Thymus (tissue), 11 donors: Measurements from ENCODE around the gene PITRM1. TPM values are rescaled to one million over a fixed set of nuclear protein-coding genes. Genes with fewer than 3 reads are reported as not detected.

Experiments used
- DNase-seq, 9 donors: peaks; one replicate each; pipeline ENCODE4 v3.0.0-alpha.2; 2013; ENCODE audit warnings: low spot score in 9 of 9, low read depth in 6 of 9, missing footprints in 1 of 9
- H3K27ac ChIP-seq, 2 donors: one replicate each; pipeline ENCODE4 v1.5.1; 2013; ENCODE audit warnings: control low read depth in 1 of 2, low read depth in 1 of 2, low read length in 1 of 2, mild to moderate bottlenecking in 1 of 2, moderate library complexity in 1 of 2
- H3K27me3 ChIP-seq, 2 donors: one replicate each; pipeline ENCODE4 v1.5.1; 2013; ENCODE audit warnings: low read length in 1 of 2; ENCODE audit not compliant: control insufficient read depth in 2 of 2, insufficient read depth in 1 of 2
- H3K36me3 ChIP-seq, 2 donors: one replicate each; pipeline ENCODE4 v1.5.1; 2013; ENCODE audit warnings: low read length in 1 of 2, mild to moderate bottlenecking in 1 of 2, moderate library complexity in 1 of 2; ENCODE audit not compliant: control insufficient read depth in 2 of 2, insufficient read depth in 2 of 2
- H3K4me1 ChIP-seq, 2 donors: one replicate each; pipeline ENCODE4 v1.5.1; 2013; ENCODE audit warnings: low read length in 2 of 2; ENCODE audit not compliant: control insufficient read depth in 2 of 2, insufficient read depth in 2 of 2
- H3K4me3 ChIP-seq, 2 donors: one replicate each; pipeline ENCODE4 v1.5.1; 2013; ENCODE audit warnings: low read length in 2 of 2, control low read depth in 1 of 2, mild to moderate bottlenecking in 1 of 2
- H3K9me3 ChIP-seq, 2 donors: one replicate each; pipeline ENCODE4 v1.5.1; 2013; ENCODE audit warnings: low read length in 1 of 2, mild to moderate bottlenecking in 1 of 2; ENCODE audit not compliant: control insufficient read depth in 2 of 2, insufficient read depth in 1 of 2
- WGBS: extraction: QIAGEN DNeasy Blood & Tissue Kit; methylation state at CpG from one replicate; pipeline ENCODE4 v1.1.7; 2013; 5-methylcytosine and 5-hydroxymethylcytosine counted together
- polyA plus RNA-seq: library from polyadenylated mRNA; stranded (reverse); fragments of 200-250 nt; gene quantifications from one replicate; pipeline ENCODE4 v1.2.3, GENCODE V29; 2013
- total RNA-seq: library from RNA; stranded (reverse); fragments of 120-200 nt; gene quantifications from one replicate; pipeline ENCODE4 v1.2.4, GENCODE V29; 2013
- donor health status: healthy.

Gene PITRM1
- total and polyA plus RNA-seq, 2 donors, result 50.1 to 159 TPM

GRCh38 chr10:3165196-3165595 is 7.4 kb downstream of the PITRM1 start:
- peaks cover 79 to 83% of the 10 kb centered on the region in 2 donors for H3K36me3 ChIP-seq
- peaks cover 0 to 1% of the 10 kb centered on the region in 2 donors for H3K9me3 ChIP-seq
- DNase-seq, result no peak
- H3K4me3 ChIP-seq, result no peak overlapping the region
- H3K4me1 ChIP-seq, result no peaks in the 10 kb centered on the region
- H3K27me3 ChIP-seq, result no peaks in the 10 kb centered on the region
- WGBS, result 98% methylated on average over 9 of the region's 9 CpGs
- H3K27ac ChIP-seq, result no peak overlapping the region

GRCh38 chr10:3163879-3164278 is 8.7 kb downstream of the PITRM1 start:
- H3K36me3 ChIP-seq, result peaks cover 78 to 83% of the 10 kb centered on the region in 2 donors
- whole genome bisulfite sequencing, result 93% methylated on average over 9 of the region's 9 CpGs
- no peaks in the 10 kb centered on the region for H3K4me1 ChIP-seq
- DNase-seq, result no peak
- no peak overlapping the region for H3K27ac ChIP-seq
- peaks cover 0 to 1% of the 10 kb centered on the region in 2 donors for H3K9me3 ChIP-seq
- no peaks in the 10 kb centered on the region for H3K27me3 ChIP-seq
- H3K4me3 ChIP-seq, result no peak overlapping the region

DNA sequence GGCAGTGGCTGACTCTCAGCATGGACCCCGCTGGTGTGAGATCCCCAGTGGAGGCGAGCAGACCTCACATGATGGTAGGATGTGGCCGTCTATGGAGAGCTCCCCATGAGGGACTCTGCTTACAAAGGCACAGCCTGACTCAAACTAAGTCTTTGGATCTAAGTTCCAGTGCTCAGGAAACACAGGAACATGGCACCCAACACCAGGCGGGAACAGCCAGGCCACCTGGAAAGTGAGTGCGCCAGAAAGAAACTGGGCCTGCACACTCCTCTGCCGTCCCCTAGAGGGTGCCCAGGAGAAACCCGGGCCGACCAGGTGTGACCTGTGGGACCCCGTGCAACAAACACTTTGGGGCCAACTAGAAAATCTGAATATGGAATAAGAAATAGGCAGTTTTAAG is 10.0 kb downstream of the PITRM1 start:
- no peak for DNase-seq
- WGBS, result 97% methylated on average over 9 of the region's 9 CpGs
- H3K9me3 ChIP-seq, result peaks cover 0 to 1% of the 10 kb centered on the region in 2 donors

DNA sequence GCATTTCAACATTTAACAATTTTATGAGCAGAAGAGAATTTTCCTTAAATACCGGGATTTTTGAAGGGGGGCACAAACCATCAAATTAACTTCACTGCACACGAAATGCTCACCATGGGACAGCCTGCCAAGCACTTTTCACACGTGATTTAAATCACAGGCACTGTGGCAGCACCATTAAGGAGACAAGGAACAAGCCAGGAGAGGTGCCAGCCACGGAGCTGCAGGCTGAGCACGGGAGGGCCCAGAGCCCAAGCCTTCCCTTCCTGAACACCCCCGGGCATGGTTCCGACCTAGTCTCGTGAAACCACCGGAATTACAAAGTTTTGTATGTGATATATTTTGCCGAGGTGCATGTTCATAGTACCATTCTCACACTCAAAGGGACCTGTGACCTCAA is 13.4 kb downstream of the PITRM1 start:
- DNase-seq, result no peak
- Histone ChIP-seq H3K36me3 (peaks cover 63 to 72% of the 10 kb centered on the region in 2 donors), H3K9me3 (peaks cover 0 to 1% of the 10 kb centered on the region in 2 donors), H3K4me3 (no peak overlapping the region), H3K4me1 (no peaks in the 10 kb centered on the region), H3K27me3 (no peaks in the 10 kb centered on the region), H3K27ac (no peak overlapping the region)
- WGBS, result 97% methylated on average over 10 of the region's 10 CpGs

More for the DNA sequence above, 10.0 kb downstream of the PITRM1 start:
- Histone ChIP-seq H3K4me1 (no peaks in the 10 kb centered on the region), H3K36me3 (peaks cover 78 to 83% of the 10 kb centered on the region in 2 donors), H3K4me3 (no peak overlapping the region), H3K27ac (no peak overlapping the region), H3K27me3 (no peaks in the 10 kb centered on the region)

DNA sequence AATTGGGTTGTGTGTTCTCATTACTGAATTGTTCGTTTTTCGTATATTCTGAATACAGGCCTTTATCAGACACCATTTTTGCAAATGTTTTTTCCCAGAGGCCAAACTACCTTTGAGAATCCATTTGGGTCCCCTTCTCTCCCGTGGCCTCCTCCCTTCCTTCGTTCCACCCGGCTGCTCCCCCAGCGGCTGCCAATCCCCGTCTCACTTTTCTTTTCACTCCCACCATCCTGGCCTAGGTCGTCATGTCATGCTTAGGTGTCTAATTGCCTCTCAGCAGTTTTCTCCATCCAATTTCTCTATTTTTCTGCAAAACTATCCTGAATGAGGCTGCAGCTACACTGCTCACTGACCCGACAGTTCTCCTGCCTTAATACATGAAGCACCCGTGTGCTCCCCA is 17.9 kb downstream of the PITRM1 start:
- peaks cover 0 to 3% of the 10 kb centered on the region in 2 donors for H3K4me1 ChIP-seq
- no peak for DNase-seq
- no peak overlapping the region for H3K4me3 ChIP-seq
- no peaks in the 10 kb centered on the region for H3K9me3 ChIP-seq
- H3K27me3 ChIP-seq, result no peaks in the 10 kb centered on the region
- H3K27ac ChIP-seq, result no peak overlapping the region
- H3K36me3 ChIP-seq, result peaks cover 66 to 74% of the 10 kb centered on the region in 2 donors
- WGBS, result 96% methylated on average over 10 of the region's 10 CpGs

- Histone ChIP-seq H3K4me1 (peaks cover 0 to 3% of the 10 kb centered on the region in 2 donors), H3K4me3 (no peak overlapping the region), H3K27ac (no peak overlapping the region), H3K36me3 (peaks cover 71 to 73% of the 10 kb centered on the region in 2 donors), H3K9me3 (no peaks in the 10 kb centered on the region), H3K27me3 (no peaks in the 10 kb centered on the region)
- WGBS, result 92% methylated on average over 9 of the region's 9 CpGs
- DNase-seq, result no peak
Observed at GRCh38 chr10:3152566-3152935, 20.0 kb downstream of the PITRM1 start.

DNA sequence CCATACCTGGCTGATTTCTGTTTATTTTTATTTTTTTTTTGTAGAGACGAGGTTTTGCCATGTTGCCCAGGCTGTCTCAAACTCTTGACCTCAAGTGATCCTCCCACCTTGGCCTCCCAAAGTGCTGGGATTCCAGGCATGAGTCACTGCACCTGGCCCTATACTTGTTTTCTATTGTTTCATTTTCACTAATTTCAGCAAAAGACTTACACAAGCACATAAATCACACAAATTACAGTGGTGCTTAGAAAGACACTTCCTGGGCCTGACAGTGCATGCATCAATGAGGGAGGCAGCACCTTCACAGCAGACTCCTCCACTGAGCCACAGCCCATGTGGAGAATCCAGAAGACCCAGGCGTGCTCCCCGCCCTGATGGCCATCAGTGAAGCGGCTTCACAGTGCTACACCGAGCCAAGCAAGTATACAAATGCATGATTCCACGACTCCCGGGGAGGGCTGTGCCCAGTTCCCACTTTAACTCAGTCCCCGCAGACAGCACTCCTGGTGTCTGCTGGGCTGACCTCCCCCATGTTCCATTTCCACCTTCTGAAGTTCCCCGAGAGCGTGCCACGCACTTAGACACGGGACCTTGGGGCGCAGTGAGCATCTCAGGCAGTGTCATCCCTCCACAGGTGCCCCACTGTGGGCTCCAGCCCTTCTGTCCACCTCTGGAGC is 20.6 kb downstream of the PITRM1 start:
- WGBS, result 98% methylated on average over 13 of the region's 13 CpGs
- Histone ChIP-seq H3K27ac (no peak overlapping the region), H3K4me3 (no peak overlapping the region), H3K27me3 (no peaks in the 10 kb centered on the region), H3K36me3 (peaks cover 74% of the 10 kb centered on the region in 2 donors), H3K9me3 (no peaks in the 10 kb centered on the region), H3K4me1 (peaks cover 0 to 3% of the 10 kb centered on the region in 2 donors)
- DNase-seq, result no peak

DNA sequence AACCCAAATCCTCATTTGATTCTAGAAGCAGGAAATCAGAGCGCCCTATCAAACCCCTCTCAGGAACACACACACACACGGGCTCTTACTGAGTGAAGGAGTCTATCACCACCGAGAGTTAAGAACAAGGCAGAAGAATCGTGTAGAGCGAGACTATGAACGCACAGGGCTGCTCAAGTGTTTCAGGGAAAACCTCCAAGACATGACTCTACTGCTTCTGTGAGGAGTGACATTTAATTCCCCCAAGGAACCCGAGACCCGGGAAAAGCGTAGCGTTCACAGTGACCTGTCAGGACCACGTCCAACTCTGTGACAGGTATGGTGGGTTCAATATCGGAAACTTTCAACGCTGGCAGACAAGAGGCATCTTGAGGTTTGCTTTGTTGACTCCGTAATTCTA is 21.6 kb downstream of the PITRM1 start:
- H3K4me3 ChIP-seq, result no peak overlapping the region
- H3K27me3 ChIP-seq, result no peaks in the 10 kb centered on the region
- H3K36me3 ChIP-seq, result peaks cover 79% of the 10 kb centered on the region in 2 donors
- no peaks in the 10 kb centered on the region for H3K9me3 ChIP-seq
- peak overlapping the region in 1 of 2 donors; percentile 43 for H3K27ac ChIP-seq
- WGBS, result 95% methylated on average over 14 of the region's 14 CpGs
- peaks cover 0 to 3% of the 10 kb centered on the region in 2 donors for H3K4me1 ChIP-seq
- peak in 2 of 9 donors; percentile 7 to 19 for DNase-seq

DNA sequence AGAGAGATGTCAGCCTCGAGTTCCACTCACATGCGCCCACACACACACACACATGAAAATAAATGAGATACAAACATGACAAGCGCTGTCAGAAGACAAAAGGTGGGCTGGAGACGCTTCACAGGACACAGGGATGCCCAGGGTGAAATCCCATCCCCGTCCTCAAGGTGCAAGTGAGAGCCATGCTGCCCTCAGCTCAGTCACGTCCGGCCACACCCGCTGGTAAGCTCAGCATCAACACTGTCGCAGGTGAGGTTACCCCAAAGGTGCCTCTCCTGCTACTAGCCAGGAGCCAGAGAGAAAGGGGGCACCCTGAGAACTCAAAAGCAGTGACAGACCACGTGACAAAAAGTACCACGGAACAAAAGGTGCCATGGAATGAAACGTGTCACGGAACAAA is 22.2 kb downstream of the PITRM1 start:
- Histone ChIP-seq H3K4me3 (no peak overlapping the region), H3K27ac (peak overlapping the region in 1 of 2 donors; percentile 43), H3K36me3 (peaks cover 79 to 80% of the 10 kb centered on the region in 2 donors), H3K27me3 (no peaks in the 10 kb centered on the region), H3K9me3 (no peaks in the 10 kb centered on the region), H3K4me1 (peaks cover 0 to 3% of the 10 kb centered on the region in 2 donors)
- DNase-seq, result no peak
- WGBS, result 95% methylated on average over 13 of the region's 13 CpGs
